Uterus (tissue), 2 donors: Measurements from ENCODE around the gene ME3.

Source experiments
- CTCF ChIP-seq, 4 experiments: fragments of 200-600 bp in 2 of 4; fragments of 450-650 bp in 2 of 4; sonication (generic) in 2 of 4; IDR thresholded peaks; one replicate each; pipeline ENCODE4 v1.5.1; 2016 to 2019; ENCODE audit warnings: antibody characterized with exemption in 4 of 4, mild to moderate bottlenecking in 2 of 4, moderate library complexity in 1 of 4
- POLR2A ChIP-seq, 2 donors: fragments of 450-650 bp; IDR thresholded peaks; one replicate each; pipeline ENCODE4 v1.6.1; 2016; ENCODE audit warnings: antibody characterized with exemption in 2 of 2, mild to moderate bottlenecking in 1 of 2, moderate library complexity in 1 of 2

GRCh38 chr11:86555866-86556265, 116.5 kb downstream of the ME3 start:
- no peak for TF ChIP-seq POLR2A (IDR thresholded peaks at IDR 0.05)
- TF ChIP-seq CTCF (IDR thresholded peaks at IDR 0.05) = no peak
